Measurements from ENCODE around the gene PDE10A.
"Not testable (repeated sequence)": the region's sequence is repeated elsewhere in the genome, so short reads cannot be mapped to it uniquely, and the experiment has no call there.

The PDE10A gene

GRCh38 chr6:165556116-165556843 is 106.8 kb downstream of the PDE10A start:
- no peak for DNase-seq (ENCODE audit: low read depth in 1 of 2, low spot score in 1 of 2)

GRCh38 chr6:165554644-165555043 is 108.4 kb downstream of the PDE10A start:
- not testable (repeated sequence) for DNase-seq (ENCODE audit: low read depth in 1 of 2, low spot score in 1 of 2)

GRCh38 chr6:165552248-165552736 is 110.7 kb downstream of the PDE10A start:
- no peak for DNase-seq (ENCODE audit: low read depth in 1 of 2, low spot score in 1 of 2)

GRCh38 chr6:165551828-165552227 is 111.2 kb downstream of the PDE10A start:
- DNase-seq (ENCODE audit: low read depth in 1 of 2, low spot score in 1 of 2): no peak

- DNase-seq (ENCODE audit: low read depth in 1 of 2, low spot score in 1 of 2): no peak
Measured at GRCh38 chr6:165548450-165548849, 114.6 kb downstream of the PDE10A start.

GRCh38 chr6:165545806-165546205 is 117.2 kb downstream of the PDE10A start:
- no peak for DNase-seq (ENCODE audit: low read depth in 1 of 2, low spot score in 1 of 2)

GRCh38 chr6:165543781-165544180 is 119.3 kb downstream of the PDE10A start:
- no peak for DNase-seq (ENCODE audit: low read depth in 1 of 2, low spot score in 1 of 2)

- no peak for DNase-seq (ENCODE audit: low read depth in 1 of 2, low spot score in 1 of 2)
Measured at GRCh38 chr6:165536911-165537310, 126.1 kb downstream of the PDE10A start.

- DNase-seq (ENCODE audit: low read depth in 1 of 2, low spot score in 1 of 2): no peak
Measured at GRCh38 chr6:165519316-165519715, 143.7 kb downstream of the PDE10A start.

- DNase-seq (ENCODE audit: low read depth in 1 of 2, low spot score in 1 of 2): no peak
Measured at GRCh38 chr6:165515963-165516624, 146.9 kb downstream of the PDE10A start.

GRCh38 chr6:165514621-165515020 is 148.4 kb downstream of the PDE10A start:
- DNase-seq (ENCODE audit: low read depth in 1 of 2, low spot score in 1 of 2): no peak

GRCh38 chr6:165511807-165512206 is 151.2 kb downstream of the PDE10A start:
- no peak for DNase-seq (ENCODE audit: low read depth in 1 of 2, low spot score in 1 of 2)

- no peak for DNase-seq (ENCODE audit: low read depth in 1 of 2, low spot score in 1 of 2)
Measured at GRCh38 chr6:165508321-165508869, 154.6 kb downstream of the PDE10A start.

GRCh38 chr6:165506657-165507056 is 156.4 kb downstream of the PDE10A start:
- DNase-seq (ENCODE audit: low read depth in 1 of 2, low spot score in 1 of 2): no peak

GRCh38 chr6:165500214-165500907 is 162.7 kb downstream of the PDE10A start:
- DNase-seq (ENCODE audit: low read depth in 1 of 2, low spot score in 1 of 2): not testable (repeated sequence)

- DNase-seq (ENCODE audit: low read depth in 1 of 2, low spot score in 1 of 2): no peak
Measured at GRCh38 chr6:165497472-165497871, 165.6 kb downstream of the PDE10A start.

- DNase-seq (ENCODE audit: low read depth in 1 of 2, low spot score in 1 of 2): no peak
Measured at GRCh38 chr6:165488624-165489295, 174.3 kb downstream of the PDE10A start.

GRCh38 chr6:165487950-165488349 is 175.1 kb downstream of the PDE10A start:
- no peak for DNase-seq (ENCODE audit: low read depth in 1 of 2, low spot score in 1 of 2)

GRCh38 chr6:165487347-165487746 is 175.7 kb downstream of the PDE10A start:
- DNase-seq (ENCODE audit: low read depth in 1 of 2, low spot score in 1 of 2): no peak

GRCh38 chr6:165486183-165487137 is 176.6 kb downstream of the PDE10A start:
- no peak for DNase-seq (ENCODE audit: low read depth in 1 of 2, low spot score in 1 of 2)

All from activated CD4-positive, alpha-beta T cell treated with anti-CD3 and anti-CD28 coated beads, Interleukin-2, amount 50 U/mL, for 24 hours (primary cell).